ENCODE data around the gene PCNX2.

- TF ChIP-seq MAX (IDR thresholded peaks at IDR 0.05; ENCODE audit: low read depth, low read length) = no peak
- TF ChIP-seq CTCF (IDR thresholded peaks at IDR 0.05 in 2 of 3, conservative IDR thresholded peaks at IDR 0.05 in 1 of 3; ENCODE audit: control insufficient read depth in 2 of 3, extremely low read depth in 1 of 3, insufficient read depth in 1 of 3, low read depth in 3 of 3, low read length in 3 of 3) = no peak
- no peak for TF ChIP-seq SREBF2 (IDR thresholded peaks at IDR 0.05; ENCODE audit: low read length)
- TF ChIP-seq POLR2A (IDR thresholded peaks at IDR 0.05; ENCODE audit: low read depth, low read length) = no peak
- TF ChIP-seq BACH1 (IDR thresholded peaks at IDR 0.05; ENCODE audit: borderline replicate concordance) = no peak
- TF ChIP-seq REST (IDR thresholded peaks at IDR 0.05; ENCODE audit: low read depth, low read length) = no peak
- TF ChIP-seq POLR2AphosphoS5 (IDR thresholded peaks at IDR 0.05; ENCODE audit: low read length) = no peak
- TF ChIP-seq GATAD2B (conservative IDR thresholded peaks at IDR 0.05; ENCODE audit: low read depth) = no peak
- no peak for TF ChIP-seq EZH2 (IDR thresholded peaks at IDR 0.05; ENCODE audit: borderline replicate concordance, control insufficient read depth, low read depth, low read length)
- no peak for TF ChIP-seq ZBTB11 (CRISPR knock-in tag; IDR thresholded peaks at IDR 0.05)
- TF ChIP-seq FOXK2 (IDR thresholded peaks at IDR 0.05) = no peak
- TF ChIP-seq SIX5 (IDR thresholded peaks at IDR 0.05; ENCODE audit: low read depth, low read length, severe bottlenecking) = no peak
- TF ChIP-seq TBL1XR1 (IDR thresholded peaks at IDR 0.05; ENCODE audit: low read depth, low read length) = no peak
- TF ChIP-seq MYC (IDR thresholded peaks at IDR 0.05; ENCODE audit: insufficient read depth, insufficient read length, insufficient replicate concordance, low read length, severe bottlenecking) = no peak
These were observed 41.3 kb upstream of the PCNX2 start for GRCh38 chr1:233336554-233337456.

Data from GM12878 (cell line).